ENCODE measurements around the gene PTPRCAP.

Gene PTPRCAP

DNA sequence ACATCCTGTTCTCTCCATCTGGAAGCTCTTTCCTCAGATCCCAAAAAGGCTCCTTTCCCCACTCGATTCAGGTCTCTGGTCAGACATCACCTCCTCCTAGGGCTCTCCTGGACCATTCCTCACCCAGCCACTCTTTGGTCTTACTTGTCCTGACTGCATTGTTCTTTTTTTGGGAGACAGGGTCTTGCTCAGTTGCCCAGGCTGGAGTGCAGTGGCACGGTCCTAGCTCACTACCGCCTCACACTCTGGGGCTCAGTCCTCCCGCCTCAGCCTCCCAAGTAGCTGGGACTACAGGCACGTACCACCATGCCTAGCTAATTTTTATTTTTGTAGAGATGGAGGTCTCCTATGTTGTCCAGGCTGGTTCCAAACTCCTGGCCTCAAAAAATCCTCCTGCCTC is 8.0 kb upstream of the PTPRCAP start:
- TF ChIP-seq, protein P1, sequence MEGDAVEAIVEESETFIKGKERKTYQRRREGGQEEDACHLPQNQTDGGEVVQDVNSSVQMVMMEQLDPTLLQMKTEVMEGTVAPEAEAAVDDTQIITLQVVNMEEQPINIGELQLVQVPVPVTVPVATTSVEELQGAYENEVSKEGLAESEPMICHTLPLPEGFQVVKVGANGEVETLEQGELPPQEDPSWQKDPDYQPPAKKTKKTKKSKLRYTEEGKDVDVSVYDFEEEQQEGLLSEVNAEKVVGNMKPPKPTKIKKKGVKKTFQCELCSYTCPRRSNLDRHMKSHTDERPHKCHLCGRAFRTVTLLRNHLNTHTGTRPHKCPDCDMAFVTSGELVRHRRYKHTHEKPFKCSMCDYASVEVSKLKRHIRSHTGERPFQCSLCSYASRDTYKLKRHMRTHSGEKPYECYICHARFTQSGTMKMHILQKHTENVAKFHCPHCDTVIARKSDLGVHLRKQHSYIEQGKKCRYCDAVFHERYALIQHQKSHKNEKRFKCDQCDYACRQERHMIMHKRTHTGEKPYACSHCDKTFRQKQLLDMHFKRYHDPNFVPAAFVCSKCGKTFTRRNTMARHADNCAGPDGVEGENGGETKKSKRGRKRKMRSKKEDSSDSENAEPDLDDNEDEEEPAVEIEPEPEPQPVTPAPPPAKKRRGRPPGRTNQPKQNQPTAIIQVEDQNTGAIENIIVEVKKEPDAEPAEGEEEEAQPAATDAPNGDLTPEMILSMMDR (conservative IDR thresholded peaks at IDR 0.05; ENCODE audit: low read length): no peak
- no peak for TF ChIP-seq EZH2phosphoT487 (IDR thresholded peaks at IDR 0.05; ENCODE audit: borderline replicate concordance)
- Histone ChIP-seq H3K9me3 (ENCODE audit: insufficient read depth, low read depth, low read length) (no peaks in the 10 kb centered on the region), H3K36me3 (ENCODE audit: insufficient read depth, low read length) (no peaks in the 10 kb centered on the region), H3K79me2 (ENCODE audit: insufficient read depth, low read length) (no peaks in the 10 kb centered on the region), H3K9me2 (replicated peaks; ENCODE audit: low read depth, low read length) (no peaks in the 10 kb centered on the region), H3K4me3 (ENCODE audit: low read length, poor library complexity, severe bottlenecking) (no peak overlapping the region), H3K9ac (ENCODE audit: low read depth, low read length, poor library complexity, severe bottlenecking) (no peak overlapping the region), H3F3A (ENCODE audit: low read depth) (no peaks in the 10 kb centered on the region), H3K4me1 (ENCODE audit: insufficient read depth, low read length, poor library complexity, severe bottlenecking) (no peaks in the 10 kb centered on the region), H3K27me3 (ENCODE audit: insufficient read depth, low read length, poor library complexity, severe bottlenecking) (no peaks in the 10 kb centered on the region), H4K20me1 (ENCODE audit: insufficient read depth, low read length, poor library complexity, severe bottlenecking) (no peaks in the 10 kb centered on the region), H2AFZ (ENCODE audit: low read length) (no peak overlapping the region), H3K4me2 (ENCODE audit: low read depth, low read length, poor library complexity, severe bottlenecking) (no peak overlapping the region)

DNA sequence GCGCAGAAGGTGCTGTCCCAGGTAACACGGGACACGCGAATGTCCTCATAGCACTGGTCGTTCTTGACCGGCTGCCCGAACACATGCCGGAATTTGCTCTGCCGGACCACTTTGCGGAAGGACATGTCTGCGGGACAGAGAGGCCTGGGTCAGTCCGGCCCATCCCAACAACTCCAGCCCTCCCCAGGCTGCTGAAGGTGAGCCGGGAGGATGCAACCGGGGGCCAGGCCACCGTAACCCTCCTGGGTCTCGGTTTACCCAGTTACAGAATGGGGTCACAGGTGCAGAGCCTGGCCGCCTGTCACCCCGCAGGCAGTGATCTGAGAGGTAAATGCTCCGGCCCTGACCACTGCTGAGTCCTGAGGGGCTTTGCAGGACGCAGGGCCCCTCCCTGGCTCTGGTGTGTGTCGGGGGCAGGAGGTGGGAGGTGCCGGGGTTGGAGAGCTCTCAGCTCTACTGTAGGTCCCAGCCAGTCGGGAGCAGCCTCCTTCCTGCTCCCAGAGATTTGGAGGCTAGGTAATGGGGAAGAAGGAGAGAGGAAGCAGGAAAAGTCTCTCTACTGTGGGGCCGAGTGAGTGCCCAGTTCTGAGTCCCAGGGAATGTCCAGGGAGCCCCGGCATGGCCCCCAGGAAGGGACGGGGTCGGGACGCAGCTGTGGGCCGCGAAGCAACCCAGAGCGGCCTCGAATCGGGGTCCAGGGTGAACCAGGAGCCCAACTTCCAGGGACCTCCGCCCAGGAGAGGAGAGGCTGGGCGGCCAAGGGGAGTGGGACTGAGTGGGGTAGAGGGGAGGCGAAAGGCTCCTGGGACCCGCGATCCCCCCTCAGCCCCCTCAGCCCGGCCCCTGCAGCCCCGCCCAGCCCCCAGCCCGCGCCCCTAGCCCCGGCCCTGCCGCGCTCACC is 5.3 kb upstream of the PTPRCAP start:
- no peak overlapping the region for H3K9ac ChIP-seq (ENCODE audit: low read depth, low read length, poor library complexity, severe bottlenecking)
- no peak overlapping the region for H3K4me2 ChIP-seq (ENCODE audit: low read depth, low read length, poor library complexity, severe bottlenecking)
- no peaks in the 10 kb centered on the region for H3K9me3 ChIP-seq (ENCODE audit: insufficient read depth, low read depth, low read length)
- TF ChIP-seq, protein P1 (conservative IDR thresholded peaks at IDR 0.05; ENCODE audit: low read length): no peak
- no peak for TF ChIP-seq EZH2phosphoT487 (IDR thresholded peaks at IDR 0.05; ENCODE audit: borderline replicate concordance)
- peaks cover 20% of the 10 kb centered on the region for H3K4me1 ChIP-seq (ENCODE audit: insufficient read depth, low read length, poor library complexity, severe bottlenecking)
- H3K36me3 ChIP-seq (ENCODE audit: insufficient read depth, low read length): no peaks in the 10 kb centered on the region
- H2AFZ ChIP-seq (ENCODE audit: low read length): no peak overlapping the region
- no peaks in the 10 kb centered on the region for H3F3A ChIP-seq (ENCODE audit: low read depth)
- no peak overlapping the region for H3K4me3 ChIP-seq (ENCODE audit: low read length, poor library complexity, severe bottlenecking)
- peaks cover 25% of the 10 kb centered on the region for H3K79me2 ChIP-seq (ENCODE audit: insufficient read depth, low read length)
- no peaks in the 10 kb centered on the region for H3K27me3 ChIP-seq (ENCODE audit: insufficient read depth, low read length, poor library complexity, severe bottlenecking)
- H4K20me1 ChIP-seq (ENCODE audit: insufficient read depth, low read length, poor library complexity, severe bottlenecking): no peaks in the 10 kb centered on the region
- no peaks in the 10 kb centered on the region for H3K9me2 ChIP-seq (replicated peaks; ENCODE audit: low read depth, low read length)

DNA sequence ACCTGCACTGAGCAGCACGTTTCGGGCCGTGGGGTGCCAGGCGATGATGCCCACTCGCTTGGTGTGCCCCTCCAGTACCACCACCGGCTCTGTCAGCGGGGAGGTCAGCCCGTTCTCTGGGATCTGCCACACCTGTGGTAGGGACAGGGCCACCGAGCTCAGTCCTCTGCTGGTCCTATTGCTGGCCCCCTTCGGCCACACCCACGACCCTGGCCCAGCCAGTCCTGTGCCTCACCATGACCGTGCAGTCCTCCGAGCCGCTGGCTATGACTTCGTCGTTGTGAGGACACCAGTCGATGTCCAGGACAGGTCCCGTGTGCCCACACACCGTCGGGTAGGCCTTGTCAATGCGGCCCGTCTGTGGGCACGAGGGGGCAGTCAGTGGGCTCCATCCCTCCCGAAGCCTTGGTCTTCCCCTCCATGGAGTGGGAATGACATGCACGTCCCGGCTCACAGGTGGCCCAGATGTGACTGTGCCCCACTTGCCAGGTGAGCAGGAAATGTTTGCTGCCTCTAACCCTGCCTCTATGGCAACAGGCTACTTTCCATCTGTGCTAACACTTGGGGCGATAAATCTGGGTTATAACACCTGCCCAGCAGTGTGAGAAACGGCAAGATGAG is 4.4 kb upstream of the PTPRCAP start:
- Histone ChIP-seq H2AFZ (ENCODE audit: low read length) (no peak overlapping the region), H3K9ac (ENCODE audit: low read depth, low read length, poor library complexity, severe bottlenecking) (no peak overlapping the region), H3K27me3 (ENCODE audit: insufficient read depth, low read length, poor library complexity, severe bottlenecking) (no peaks in the 10 kb centered on the region), H3F3A (ENCODE audit: low read depth) (no peaks in the 10 kb centered on the region), H4K20me1 (ENCODE audit: insufficient read depth, low read length, poor library complexity, severe bottlenecking) (no peaks in the 10 kb centered on the region), H3K4me2 (ENCODE audit: low read depth, low read length, poor library complexity, severe bottlenecking) (no peak overlapping the region), H3K4me3 (ENCODE audit: low read length, poor library complexity, severe bottlenecking) (no peak overlapping the region), H3K79me2 (ENCODE audit: insufficient read depth, low read length) (peaks cover 34% of the 10 kb centered on the region), H3K9me3 (ENCODE audit: insufficient read depth, low read depth, low read length) (no peaks in the 10 kb centered on the region), H3K4me1 (ENCODE audit: insufficient read depth, low read length, poor library complexity, severe bottlenecking) (peaks cover 21% of the 10 kb centered on the region), H3K36me3 (ENCODE audit: insufficient read depth, low read length) (no peaks in the 10 kb centered on the region), H3K9me2 (replicated peaks; ENCODE audit: low read depth, low read length) (no peaks in the 10 kb centered on the region)
- TF ChIP-seq, protein P1 (conservative IDR thresholded peaks at IDR 0.05; ENCODE audit: low read length): no peak
- no peak for TF ChIP-seq EZH2phosphoT487 (IDR thresholded peaks at IDR 0.05; ENCODE audit: borderline replicate concordance)

Measured in Loucy (cell line).